22Rv1 (cell line): ENCODE data around the gene TMEM181.

ENCODE experiments used
- H3K27ac ChIP-seq: fragments of 450-650 bp; 2 replicates; pipeline ENCODE4 v1.5.1; 2017
- CTCF ChIP-seq: fragments of 450-650 bp; IDR thresholded peaks from 2 replicates; pipeline ENCODE4 v1.5.1; 2017; ENCODE audit warnings: mild to moderate bottlenecking
- ZFX ChIP-seq: fragments of 450-650 bp; IDR thresholded peaks from 2 replicates; pipeline ENCODE4 v1.6.1; 2017; ENCODE audit warnings: antibody characterized with exemption, borderline replicate concordance

The TMEM181 gene

GRCh38 chr6:158684311-158684710 lies 124.4 kb downstream of the TMEM181 start:
- no peak overlapping the region for H3K27ac ChIP-seq
- TF ChIP-seq ZFX (no peak), CTCF (no peak)

GRCh38 chr6:158684745-158685324 lies 124.9 kb downstream of the TMEM181 start:
- TF ChIP-seq ZFX (no peak), CTCF (no peak)
- H3K27ac ChIP-seq: no peak overlapping the region
